Measurements from ENCODE around the gene SERPINH1. TPM values are rescaled to one million over a fixed set of nuclear protein-coding genes. Genes with fewer than 3 reads are reported as not detected.

SERPINH1 gene
- total RNA-seq, 3 donors from 2014 or later = 168 to 264 (median 259) TPM

- H3K27me3 ChIP-seq = no peaks in the 10 kb centered on the region
- intact Hi-C loops (cut with DNase I; ENCODE audit: low total_unique reads) = no loop called here
- no peak for TF ChIP-seq POLR2A (IDR thresholded peaks at IDR 0.05)
- TF ChIP-seq CTCF (IDR thresholded peaks at IDR 0.05) = no peak
- TF ChIP-seq POLR2AphosphoS5 (IDR thresholded peaks at IDR 0.05) = no peak
- no peak overlapping the region for H3K4me3 ChIP-seq
- no peaks in the 10 kb centered on the region for H3K9me3 ChIP-seq
- no peaks in the 10 kb centered on the region for H3K36me3 ChIP-seq
- H3K27ac ChIP-seq = no peak overlapping the region
- no peaks in the 10 kb centered on the region for H3K4me1 ChIP-seq
- no peak for DNase-seq (ENCODE audit: low spot score in 2 of 2)
Observed at GRCh38 chr11:75598264-75598663, 36.2 kb downstream of the SERPINH1 start.

GRCh38 chr11:75598900-75599299 is 36.8 kb downstream of the SERPINH1 start:
- H3K27me3 ChIP-seq = no peaks in the 10 kb centered on the region
- TF ChIP-seq POLR2AphosphoS5 (IDR thresholded peaks at IDR 0.05) (no peak), CTCF (IDR thresholded peaks at IDR 0.05) (no peak), POLR2A (IDR thresholded peaks at IDR 0.05) (no peak)
- H3K9me3 ChIP-seq = no peaks in the 10 kb centered on the region
- DNase-seq (ENCODE audit: low spot score in 2 of 2) = no peak
- H3K36me3 ChIP-seq = no peaks in the 10 kb centered on the region
- H3K4me3 ChIP-seq = no peak overlapping the region
- no peaks in the 10 kb centered on the region for H3K4me1 ChIP-seq
- intact Hi-C loops (cut with DNase I; ENCODE audit: low total_unique reads) = no loop called here
- H3K27ac ChIP-seq = no peak overlapping the region

GRCh38 chr11:75600356-75600755 is 38.3 kb downstream of the SERPINH1 start:
- no peak for DNase-seq (ENCODE audit: low spot score in 2 of 2)
- Histone ChIP-seq H3K36me3 (no peaks in the 10 kb centered on the region), H3K4me3 (no peak overlapping the region), H3K4me1 (no peaks in the 10 kb centered on the region), H3K9me3 (no peaks in the 10 kb centered on the region), H3K27ac (no peak overlapping the region), H3K27me3 (no peaks in the 10 kb centered on the region)
- TF ChIP-seq POLR2AphosphoS5 (IDR thresholded peaks at IDR 0.05) (no peak), POLR2A (IDR thresholded peaks at IDR 0.05) (no peak), CTCF (IDR thresholded peaks at IDR 0.05) (no peak)
- intact Hi-C loops (cut with DNase I; ENCODE audit: low total_unique reads) = no loop called here

GRCh38 chr11:75601494-75601893 is 39.4 kb downstream of the SERPINH1 start:
- H3K4me1 ChIP-seq = no peaks in the 10 kb centered on the region
- H3K27me3 ChIP-seq = no peaks in the 10 kb centered on the region
- TF ChIP-seq POLR2AphosphoS5 (IDR thresholded peaks at IDR 0.05) = no peak
- no peak for TF ChIP-seq POLR2A (IDR thresholded peaks at IDR 0.05)
- no peak for TF ChIP-seq CTCF (IDR thresholded peaks at IDR 0.05)
- H3K9me3 ChIP-seq = no peaks in the 10 kb centered on the region
- intact Hi-C loops (cut with DNase I; ENCODE audit: low total_unique reads) = no loop called here
- no peak for DNase-seq (ENCODE audit: low spot score in 2 of 2)
- H3K27ac ChIP-seq = no peak overlapping the region
- H3K36me3 ChIP-seq = no peaks in the 10 kb centered on the region
- no peak overlapping the region for H3K4me3 ChIP-seq

GRCh38 chr11:75602951-75603350 is 40.9 kb downstream of the SERPINH1 start:
- intact Hi-C loops (cut with DNase I; ENCODE audit: low total_unique reads) = no loop called here
- Histone ChIP-seq H3K27me3 (no peaks in the 10 kb centered on the region), H3K27ac (no peak overlapping the region), H3K36me3 (no peaks in the 10 kb centered on the region), H3K9me3 (no peaks in the 10 kb centered on the region), H3K4me3 (no peak overlapping the region), H3K4me1 (no peaks in the 10 kb centered on the region)
- DNase-seq (ENCODE audit: low spot score in 2 of 2) = no peak
- TF ChIP-seq POLR2A (IDR thresholded peaks at IDR 0.05) (no peak), CTCF (IDR thresholded peaks at IDR 0.05) (no peak), POLR2AphosphoS5 (IDR thresholded peaks at IDR 0.05) (no peak)
